Measurements from ENCODE around the gene SYNE3. TPM values are rescaled to one million over a fixed set of nuclear protein-coding genes. Genes with fewer than 3 reads are reported as not detected.
A peak's percentile ranks its signal among the peaks of the same experiment; 100 is the strongest.

Gene SYNE3
- total RNA-seq, 1 donor from 2014 or later = 2.5 TPM

GRCh38 chr14:95524706-95525512, 8.5 kb upstream of the SYNE3 start:
- no peak overlapping the region for H2AFZ ChIP-seq (ENCODE audit: low read depth, low read length)
- no peak for DNase-seq (ENCODE audit: low read depth)
- no peak for TF ChIP-seq EZH2 (IDR thresholded peaks at IDR 0.05; ENCODE audit: insufficient read depth, low read length)
- TF ChIP-seq, protein P1, sequence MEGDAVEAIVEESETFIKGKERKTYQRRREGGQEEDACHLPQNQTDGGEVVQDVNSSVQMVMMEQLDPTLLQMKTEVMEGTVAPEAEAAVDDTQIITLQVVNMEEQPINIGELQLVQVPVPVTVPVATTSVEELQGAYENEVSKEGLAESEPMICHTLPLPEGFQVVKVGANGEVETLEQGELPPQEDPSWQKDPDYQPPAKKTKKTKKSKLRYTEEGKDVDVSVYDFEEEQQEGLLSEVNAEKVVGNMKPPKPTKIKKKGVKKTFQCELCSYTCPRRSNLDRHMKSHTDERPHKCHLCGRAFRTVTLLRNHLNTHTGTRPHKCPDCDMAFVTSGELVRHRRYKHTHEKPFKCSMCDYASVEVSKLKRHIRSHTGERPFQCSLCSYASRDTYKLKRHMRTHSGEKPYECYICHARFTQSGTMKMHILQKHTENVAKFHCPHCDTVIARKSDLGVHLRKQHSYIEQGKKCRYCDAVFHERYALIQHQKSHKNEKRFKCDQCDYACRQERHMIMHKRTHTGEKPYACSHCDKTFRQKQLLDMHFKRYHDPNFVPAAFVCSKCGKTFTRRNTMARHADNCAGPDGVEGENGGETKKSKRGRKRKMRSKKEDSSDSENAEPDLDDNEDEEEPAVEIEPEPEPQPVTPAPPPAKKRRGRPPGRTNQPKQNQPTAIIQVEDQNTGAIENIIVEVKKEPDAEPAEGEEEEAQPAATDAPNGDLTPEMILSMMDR (IDR thresholded peaks at IDR 0.05; ENCODE audit: insufficient read depth, low read depth, low read length) = no peak
- H3K27ac ChIP-seq (ENCODE audit: low read depth, low read length) = no peak overlapping the region
- Mint-ChIP-seq H3K4me1 (ENCODE audit: low read depth, unreplicated experiment) (peaks cover 35% of the 10 kb centered on the region), H3K36me3 (ENCODE audit: low read depth, unreplicated experiment) (no peaks in the 10 kb centered on the region), H3K4me3 (ENCODE audit: unreplicated experiment) (no peak overlapping the region), H3K9me3 (ENCODE audit: unreplicated experiment) (no peaks in the 10 kb centered on the region), H3K27me3 (ENCODE audit: low read depth, unreplicated experiment) (no peaks in the 10 kb centered on the region), H3K27ac (ENCODE audit: unreplicated experiment) (peak overlapping the region; percentile 99)
- H3K4me1 ChIP-seq (ENCODE audit: insufficient read depth, low read length) = peaks cover 40% of the 10 kb centered on the region
- H3K4me2 ChIP-seq (ENCODE audit: low read length) = peak overlapping the region; percentile 14
- H3K9me3 ChIP-seq (ENCODE audit: insufficient read depth, low read depth, low read length) = no peaks in the 10 kb centered on the region
- H3K27me3 ChIP-seq (ENCODE audit: insufficient read depth, low read length) = no peaks in the 10 kb centered on the region
- peaks cover 13% of the 10 kb centered on the region for H3K79me2 ChIP-seq (ENCODE audit: insufficient read depth, low read length)
- FAIRE-seq = no peak
- peaks cover 25% of the 10 kb centered on the region for H4K20me1 ChIP-seq (ENCODE audit: insufficient read depth, low read length)
- H3K9ac ChIP-seq (ENCODE audit: low read length) = no peak overlapping the region
- H3K4me3 ChIP-seq (ENCODE audit: insufficient read depth, low read depth, low read length) = no peak overlapping the region
- H3K36me3 ChIP-seq (ENCODE audit: insufficient read depth, low read length) = no peaks in the 10 kb centered on the region

DNA sequence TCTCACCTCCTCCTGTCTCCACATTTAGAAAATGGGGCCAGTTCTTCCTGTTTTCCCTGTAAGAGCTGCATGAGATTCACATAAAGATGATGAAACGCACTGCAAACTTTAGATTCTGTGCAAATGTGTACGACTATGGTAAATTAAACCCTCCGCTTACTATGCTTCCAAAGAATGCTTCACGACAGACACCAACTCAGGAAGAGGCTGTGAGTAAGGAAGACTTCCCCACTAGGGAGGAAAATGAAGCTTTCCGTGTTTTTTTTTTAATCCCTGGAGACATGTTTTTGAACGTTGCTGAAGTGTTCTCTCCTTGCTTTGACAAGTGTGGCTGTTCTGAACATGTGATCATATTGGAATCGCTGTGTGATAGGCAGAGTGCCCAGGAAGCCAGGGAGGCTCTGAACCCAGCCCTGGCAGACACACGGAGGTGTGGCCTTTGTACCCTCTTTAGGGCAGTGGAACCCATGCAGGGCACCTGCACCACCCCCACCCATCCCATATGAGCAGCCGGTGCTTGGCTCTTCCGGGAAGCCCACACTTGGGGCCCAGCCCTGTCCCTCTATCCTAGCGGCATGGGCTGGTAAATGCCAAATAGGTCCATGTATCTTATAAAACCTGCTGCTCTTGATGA, 7.5 kb upstream of the SYNE3 start:
- Histone ChIP-seq H3K36me3 (ENCODE audit: insufficient read depth, low read length) (no peaks in the 10 kb centered on the region), H3K9me3 (ENCODE audit: insufficient read depth, low read depth, low read length) (no peaks in the 10 kb centered on the region), H3K4me1 (ENCODE audit: insufficient read depth, low read length) (peaks cover 49% of the 10 kb centered on the region), H3K79me2 (ENCODE audit: insufficient read depth, low read length) (peaks cover 4% of the 10 kb centered on the region), H3K27me3 (ENCODE audit: insufficient read depth, low read length) (no peaks in the 10 kb centered on the region), H3K9ac (ENCODE audit: low read length) (peak overlapping the region; percentile 43), H3K4me3 (ENCODE audit: insufficient read depth, low read depth, low read length) (peak overlapping the region; percentile 8), H2AFZ (ENCODE audit: low read depth, low read length) (peak overlapping the region; percentile 21), H3K27ac (ENCODE audit: low read depth, low read length) (peak overlapping the region; percentile 67), H3K4me2 (ENCODE audit: low read length) (peak overlapping the region; percentile 72), H4K20me1 (ENCODE audit: insufficient read depth, low read length) (peaks cover 15% of the 10 kb centered on the region)
- H3K27me3 Mint-ChIP-seq (ENCODE audit: low read depth, unreplicated experiment) = no peaks in the 10 kb centered on the region
- no peak overlapping the region for H3K4me3 Mint-ChIP-seq (ENCODE audit: unreplicated experiment)
- peaks cover 44% of the 10 kb centered on the region for H3K4me1 Mint-ChIP-seq (ENCODE audit: low read depth, unreplicated experiment)
- no peak for TF ChIP-seq EZH2 (IDR thresholded peaks at IDR 0.05; ENCODE audit: insufficient read depth, low read length)
- TF ChIP-seq, protein P1 (IDR thresholded peaks at IDR 0.05; ENCODE audit: insufficient read depth, low read depth, low read length) = no peak
- no peaks in the 10 kb centered on the region for H3K9me3 Mint-ChIP-seq (ENCODE audit: unreplicated experiment)
- no peak for FAIRE-seq
- DNase-seq (ENCODE audit: low read depth) = no peak
- peak overlapping the region; percentile 99 for H3K27ac Mint-ChIP-seq (ENCODE audit: unreplicated experiment)
- H3K36me3 Mint-ChIP-seq (ENCODE audit: low read depth, unreplicated experiment) = no peaks in the 10 kb centered on the region

All from astrocyte (in vitro differentiated cells and primary cell).